Hepatocyte (in vitro differentiated cells): ENCODE measurements around the gene TRIOBP. TPM values are rescaled to one million over a fixed set of nuclear protein-coding genes. Genes with fewer than 3 reads are reported as not detected.

Source experiments
- DNase-seq: peaks from one replicate; pipeline ENCODE4 v3.0.0-alpha.2; 2016; ENCODE audit warnings: low spot score
- H2AFZ ChIP-seq: fragments of 200-600 bp; sonication (generic); 2 replicates; pipeline ENCODE4 v1.6.0; 2016; ENCODE audit warnings: antibody characterized with exemption, mild to moderate bottlenecking
- H3K27ac ChIP-seq: fragments of 200-600 bp; sonication (generic); 2 replicates; pipeline ENCODE4 v1.5.1; 2016; ENCODE audit warnings: mild to moderate bottlenecking
- H3K27me3 ChIP-seq: fragments of 200-600 bp; sonication (generic); 2 replicates; pipeline ENCODE4 v1.6.1; 2016
- H3K36me3 ChIP-seq: fragments of 200-600 bp; sonication (generic); replicated peaks from 2 replicates; pipeline ENCODE4 v1.5.1; 2016; ENCODE audit warnings: low read depth; ENCODE audit not compliant: insufficient read depth
- H3K4me1 ChIP-seq: fragments of 200-600 bp; sonication (generic); 2 replicates; pipeline ENCODE4 v1.5.1; 2016; ENCODE audit warnings: mild to moderate bottlenecking, moderate library complexity; ENCODE audit not compliant: insufficient read depth
- H3K4me2 ChIP-seq: fragments of 200-600 bp; sonication (generic); 2 replicates; pipeline ENCODE4 v1.6.0; 2016
- H3K4me3 ChIP-seq: fragments of 200-600 bp; sonication (generic); 2 replicates; pipeline ENCODE4 v1.5.1; 2016; ENCODE audit warnings: mild to moderate bottlenecking
- H3K79me2 ChIP-seq: fragments of 200-600 bp; sonication (generic); 2 replicates; pipeline ENCODE4 v1.6.0; 2017; ENCODE audit warnings: mild to moderate bottlenecking
- H3K9me2 ChIP-seq: fragments of 200-600 bp; sonication (generic); replicated peaks from 2 replicates; pipeline ENCODE4 v1.6.0; 2017; ENCODE audit warnings: mild to moderate bottlenecking; ENCODE audit not compliant: insufficient read depth
- H3K9me3 ChIP-seq: fragments of 200-600 bp; sonication (generic); 2 replicates; pipeline ENCODE4 v1.5.1; 2016; ENCODE audit warnings: low read depth, mild to moderate bottlenecking
- H4K20me1 ChIP-seq: fragments of 200-600 bp; sonication (generic); 2 replicates; pipeline ENCODE4 v1.6.0; 2016; ENCODE audit warnings: mild to moderate bottlenecking; ENCODE audit not compliant: insufficient read depth, poor library complexity, severe bottlenecking
- CTCF ChIP-seq: fragments of 200-600 bp; sonication (generic); IDR thresholded peaks from 2 replicates; pipeline ENCODE4 v1.5.1; 2016; ENCODE audit warnings: antibody characterized with exemption, mild to moderate bottlenecking; ENCODE audit not compliant: poor library complexity
- EZH2 ChIP-seq: fragments of 200-600 bp; sonication (generic); IDR thresholded peaks from 2 replicates; pipeline ENCODE4 v1.6.1; 2016; ENCODE audit warnings: antibody characterized with exemption, mild to moderate bottlenecking, borderline replicate concordance
- EZH2phosphoT487 ChIP-seq: fragments of 200-600 bp; sonication (generic); IDR thresholded peaks from one replicate; pipeline ENCODE4 v1.6.1; 2018; ENCODE audit warnings: antibody characterized with exemption, mild to moderate bottlenecking, low read depth, moderate library complexity; ENCODE audit not compliant: unreplicated experiment, severe bottlenecking
- WGBS: methylation state at CpG from one replicate; pipeline ENCODE4 v1.1.6; 2016; ENCODE audit warnings: low lambda C conversion rate; ENCODE audit errors: missing lambda C conversion rate; 5-methylcytosine and 5-hydroxymethylcytosine counted together
- polyA plus RNA-seq: library from polyadenylated mRNA; unstranded; fragments of >200 nt; fragmentation: Nextera tagmentation; extraction: Ambion mirVana; gene quantifications from 2 replicates; pipeline ENCODE4 v1.2.1, GENCODE V29; 2016
- total RNA-seq: library from RNA; depleted of rRNA; stranded (reverse); fragments of >200 nt; gene quantifications from 2 replicates; pipeline ENCODE4 v1.2.3, GENCODE V29; 2014

Gene TRIOBP
- total and polyA plus RNA-seq, 2 experiments from 2014 or later, result 57.2 to 96.1 TPM

GRCh38 chr22:37812869-37813678 lies 116.2 kb downstream of the TRIOBP start:
- H3K4me1 ChIP-seq, result peaks cover 14% of the 10 kb centered on the region
- H3K79me2 ChIP-seq, result peaks cover 6% of the 10 kb centered on the region
- H3K4me3 ChIP-seq, result no peak overlapping the region
- H3K27me3 ChIP-seq, result no peaks in the 10 kb centered on the region
- no peak overlapping the region for H2AFZ ChIP-seq
- no peak overlapping the region for H3K4me2 ChIP-seq
- H3K36me3 ChIP-seq, result no peaks in the 10 kb centered on the region
- no peaks in the 10 kb centered on the region for H3K9me2 ChIP-seq
- H3K27ac ChIP-seq, result no peak overlapping the region
- no peak for DNase-seq
- H4K20me1 ChIP-seq, result no peaks in the 10 kb centered on the region
- 94% methylated on average over 26 of the region's 27 CpGs for WGBS
- H3K9me3 ChIP-seq, result no peaks in the 10 kb centered on the region
- no peak for TF ChIP-seq CTCF
- TF ChIP-seq EZH2, result no peak
- no peak for TF ChIP-seq EZH2phosphoT487

GRCh38 chr22:37815593-37815992 lies 118.7 kb downstream of the TRIOBP start:
- WGBS, result 98% methylated on average over 10 of the region's 12 CpGs
- H3K4me2 ChIP-seq, result no peak overlapping the region

GRCh38 chr22:37816543-37817180 lies 119.8 kb downstream of the TRIOBP start:
- H3K36me3 ChIP-seq, result no peaks in the 10 kb centered on the region
- H3K9me2 ChIP-seq, result no peaks in the 10 kb centered on the region
- peaks cover 15% of the 10 kb centered on the region for H3K4me1 ChIP-seq
- H3K9me3 ChIP-seq, result no peaks in the 10 kb centered on the region
- TF ChIP-seq EZH2, result no peak
- TF ChIP-seq CTCF, result no peak
- no peak for TF ChIP-seq EZH2phosphoT487
- H2AFZ ChIP-seq, result no peak overlapping the region
- DNase-seq, result no peak
- peaks cover 15% of the 10 kb centered on the region for H3K27me3 ChIP-seq
- H3K4me2 ChIP-seq, result no peak overlapping the region
- H3K79me2 ChIP-seq, result no peaks in the 10 kb centered on the region
- no peak overlapping the region for H3K27ac ChIP-seq
- H4K20me1 ChIP-seq, result no peaks in the 10 kb centered on the region
- WGBS, result 89% methylated on average over 23 of the region's 23 CpGs
- H3K4me3 ChIP-seq, result no peak overlapping the region

More at GRCh38 chr22:37815593-37815992, 118.7 kb downstream of the TRIOBP start:
- Histone ChIP-seq H3K9me2 (no peaks in the 10 kb centered on the region), H3K27me3 (peaks cover 11% of the 10 kb centered on the region), H3K9me3 (no peaks in the 10 kb centered on the region), H3K79me2 (no peaks in the 10 kb centered on the region), H3K4me3 (no peak overlapping the region), H3K4me1 (peaks cover 15% of the 10 kb centered on the region), H2AFZ (no peak overlapping the region), H3K36me3 (no peaks in the 10 kb centered on the region), H4K20me1 (no peaks in the 10 kb centered on the region), H3K27ac (no peak overlapping the region)
- no peak for DNase-seq
- TF ChIP-seq EZH2phosphoT487 (no peak), EZH2 (no peak), CTCF (no peak)
